HepG2 (cell line): ENCODE results near the gene TOP2A. TPM values are rescaled to one million over a fixed set of nuclear protein-coding genes. Genes with fewer than 3 reads are reported as not detected.

ENCODE experiments used
- ATAC-seq: fragments of 200-7000 bp; cut with Tn5 transposase; 3 replicates; pipeline ENCODE4 v1.9.1; 2020; ENCODE audit warnings: mild to moderate bottlenecking, moderate library complexity
- BruUV-seq: library from RNA; stranded (reverse); fragments of 400-500 nt; replicated peaks from 2 replicates; lab custom pipeline; 2021; lab: Mats Ljungman, UMichigan
- CTCF ChIA-PET: fragments of 300-600 bp; formaldehyde crosslinking; extraction: SDS; loops from one replicate; lab custom pipeline; 2021; ENCODE audit warnings: low total read pairs, inconsistent platforms, low intra/inter-chr PET ratio; lab: Yijun Ruan, JAX
- POLR2A ChIA-PET: fragments of 350-600 bp; sonication (Branson Sonifier 250); formaldehyde crosslinking; loops from one replicate; lab custom pipeline; 2020; ENCODE audit warnings: antibody characterized with exemption, inconsistent platforms; lab: Yijun Ruan, JAX
- DNase-seq: peaks from one replicate; pipeline ENCODE4 v3.0.0-alpha.2; 2015; ENCODE audit warnings: low spot score
- FAIRE-seq: peaks from 3 replicates; lab custom pipeline; 2011; peaks lifted over from hg19 to GRCh38; lab: Jason Lieb, UNC
- H2AFZ ChIP-seq: one replicate; pipeline ENCODE4 v1.6.1; 2011; ENCODE audit warnings: low read length, inconsistent platforms
- H3K27ac ChIP-seq: fragments of 300-600 bp; 3 replicates; pipeline ENCODE4 v1.8.0; 2011; ENCODE audit warnings: mixed run types, mild to moderate bottlenecking, mixed read lengths, low read length, inconsistent platforms; ENCODE audit not compliant: insufficient read depth; ENCODE audit errors: extremely low read length
- H3K27me3 ChIP-seq, 2 experiments: fragments of 200-600 bp in 1 of 2; 2 replicates in 1 of 2; 3 replicates in 1 of 2; pipeline versions ENCODE4 v1.6.0 to v1.8.0; 2011; ENCODE audit warnings: low read length in 2 of 2, mild to moderate bottlenecking in 2 of 2, moderate library complexity in 2 of 2, inconsistent platforms in 1 of 2; ENCODE audit not compliant: insufficient read depth in 2 of 2, control insufficient read depth in 1 of 2
- H3K36me3 ChIP-seq, 2 experiments: fragments of 200-600 bp in 1 of 2; replicated peaks in 1 of 2; 2 replicates in 1 of 2; 3 replicates in 1 of 2; pipeline versions ENCODE4 v1.5.1 to v1.8.0; 2011; ENCODE audit warnings: low read length in 2 of 2, inconsistent platforms in 1 of 2; ENCODE audit not compliant: insufficient read depth in 2 of 2, control insufficient read depth in 1 of 2
- H3K4me1 ChIP-seq: 2 replicates; pipeline ENCODE4 v1.5.1; 2012; ENCODE audit warnings: low read length, inconsistent platforms; ENCODE audit not compliant: insufficient read depth
- H3K4me2 ChIP-seq: 2 replicates; pipeline ENCODE4 v1.6.0; 2011; ENCODE audit warnings: low read depth, low read length, inconsistent platforms
- H3K4me3 ChIP-seq, 3 experiments: fragments of 200-600 bp in 1 of 3; sonication (generic), shearing (Covaris generic) in 1 of 3; replicated peaks in 1 of 3; 2 replicates each; pipeline ENCODE4 v1.5.1; 2011 to 2016; ENCODE audit warnings: low read length in 3 of 3, inconsistent platforms in 2 of 3, low read depth in 2 of 3, mild to moderate bottlenecking in 2 of 3, control low read depth in 1 of 3, mixed read lengths in 1 of 3; ENCODE audit not compliant: insufficient read depth in 1 of 3
- H3K79me2 ChIP-seq: one replicate; pipeline ENCODE4 v1.6.1; 2011; ENCODE audit warnings: low read length, inconsistent platforms; ENCODE audit not compliant: insufficient read depth
- H3K9ac ChIP-seq: 2 replicates; pipeline ENCODE4 v1.6.0; 2011; ENCODE audit warnings: mild to moderate bottlenecking, low read depth, low read length, inconsistent platforms; ENCODE audit not compliant: insufficient read depth
- H3K9me3 ChIP-seq: 2 replicates; pipeline ENCODE4 v1.5.1; 2012; ENCODE audit warnings: mild to moderate bottlenecking, low read length
- H4K20me1 ChIP-seq: 2 replicates; pipeline ENCODE4 v1.6.0; 2011; ENCODE audit warnings: inconsistent platforms, mild to moderate bottlenecking, low read length, moderate library complexity; ENCODE audit not compliant: insufficient read depth
- NR2F6 ChIP-seq, 2 experiments: IDR thresholded peaks; 2 replicates each; pipeline ENCODE4 v1.6.1; 2016; ENCODE audit warnings: antibody characterized with exemption in 1 of 2, mild to moderate bottlenecking in 1 of 2
- PRDM4 ChIP-seq: sonication (generic); formaldehyde crosslinking; IDR thresholded peaks from 2 replicates; pipeline ENCODE4 v1.9.0; 2021; ENCODE audit warnings: missing genetic modification reagents, borderline replicate concordance
- ZKSCAN1 ChIP-seq: fragments of 150-350 bp; IDR thresholded peaks from 2 replicates; pipeline ENCODE4 v1.6.1; 2014; ENCODE audit warnings: low read length
- ZNF761 ChIP-seq: sonication (generic); formaldehyde crosslinking; conservative IDR thresholded peaks from 2 replicates; pipeline ENCODE4 v1.4.0; 2020; ENCODE audit warnings: mild to moderate bottlenecking, missing genetic modification reagents
- ZNF83 ChIP-seq: sonication (generic); formaldehyde crosslinking; IDR thresholded peaks from 2 replicates; pipeline ENCODE4 v1.4.0; 2020; ENCODE audit warnings: missing genetic modification reagents, mild to moderate bottlenecking, borderline replicate concordance
- WGBS: methylation state at CpG from one replicate; pipeline ENCODE4 v1.1.6; 2017; ENCODE audit warnings: low lambda C conversion rate; 5-methylcytosine and 5-hydroxymethylcytosine counted together
- in situ Hi-C: cut with HindIII; loops from 2 replicates; pipeline ENCODE4 v1.10.0; 2017; ENCODE audit warnings: low pct_unique_long_range_greater_than_20kb; ENCODE audit not compliant: extremely low pct_ligation_motif_present
- intact Hi-C: fragments of 100-400 bp; cut with micrococcal nuclease; formaldehyde crosslinking; loops from one replicate; pipeline ENCODE4 v1.10.0; 2022; ENCODE audit not compliant: unreplicated experiment
- polyA plus RNA-seq, 8 experiments: library from polyadenylated mRNA; depleted of rRNA in 3 of 8; stranded (reverse) in 7 of 8; unstranded in 1 of 8; fragments of >200 nt; fragmentation: Illumina TruSeq in 4 of 8; extraction: Trizol in 4 of 8; gene quantifications; 2 replicates each; pipeline versions ENCODE4 v1.2.1 to v1.2.3, GENCODE V29; 2011 to 2016; ENCODE audit warnings: low read depth in 4 of 8, missing spikeins in 1 of 8, mixed read lengths in 1 of 8; ENCODE audit not compliant: insufficient read depth in 1 of 8
- total RNA-seq, 5 experiments: library from RNA; depleted of rRNA; stranded (reverse); fragments of >200 nt; fragmentation: Illumina TruSeq; extraction: Trizol; gene quantifications; 2 replicates each; pipeline ENCODE4 v1.2.3, GENCODE V29; 2016; ENCODE audit warnings: low read depth in 1 of 5

TOP2A gene
- total and polyA plus RNA-seq, 2 of the 13 experiments (the other 11 are each of a cell fraction or from before 2014, with no cell fraction given), result 108 to 327 TPM

GRCh38 chr17:40453881-40454612 lies 36.4 kb upstream of the TOP2A start:
- H3K9me3 ChIP-seq, result no peaks in the 10 kb centered on the region
- FAIRE-seq (no peak), DNase-seq (no peak)
- no peak overlapping the region for H3K9ac ChIP-seq
- H3K4me2 ChIP-seq, result no peak overlapping the region
- no TSS peak for BruUV-seq
- H3K4me1 ChIP-seq, result peaks cover 22% of the 10 kb centered on the region
- in situ Hi-C loops, result no loop called here
- WGBS, result 96% methylated on average over 19 of the region's 19 CpGs
- no peak overlapping the region for H3K27ac ChIP-seq
- peaks cover 0 to 12% of the 10 kb centered on the region in 2 experiments; a peak in 3 of 5 replicates for H3K36me3 ChIP-seq
- H2AFZ ChIP-seq, result no peak overlapping the region
- H4K20me1 ChIP-seq, result no peaks in the 10 kb centered on the region
- TF ChIP-seq ZNF761 (CRISPR knock-in tag) (no peak), PRDM4 (no peak), ZNF83 (no peak)
- TF ChIP-seq, all 625 proteins: peak for 0
- Histone ChIP-seq H3K4me3 (no peak overlapping the region), H3K27me3 (no peaks in the 10 kb centered on the region), H3K79me2 (no peaks in the 10 kb centered on the region)
- ATAC-seq, result no peak
- intact Hi-C loops, result no loop called here
- ChIA-PET CTCF (no interaction called here), POLR2A (no interaction called here)

DNA sequence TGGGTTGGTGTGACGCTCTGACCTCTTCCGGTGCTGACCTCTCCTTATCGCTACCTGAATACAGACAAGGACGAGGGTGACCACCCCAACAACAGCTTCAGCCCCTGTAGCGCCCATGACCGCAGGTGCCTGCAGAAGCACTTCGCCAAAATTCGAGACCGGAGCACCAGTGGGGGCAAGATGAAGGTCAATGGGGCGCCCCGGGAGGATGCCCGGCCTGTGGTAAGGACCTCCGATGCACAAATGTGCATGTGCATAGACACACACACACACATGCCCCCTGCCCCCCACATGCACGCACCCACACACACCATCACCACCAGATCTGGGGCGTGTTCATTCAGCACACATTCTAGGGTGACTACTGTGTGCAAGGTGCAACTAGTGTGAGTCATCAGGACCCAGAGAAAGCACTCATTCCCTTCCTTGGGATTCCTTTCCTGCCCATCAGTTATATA lies 35.3 kb upstream of the TOP2A start:
- Histone ChIP-seq H3K79me2 (no peaks in the 10 kb centered on the region), H3K9ac (no peak overlapping the region), H3K27ac (no peak overlapping the region), H4K20me1 (no peaks in the 10 kb centered on the region), H3K4me2 (no peak overlapping the region), H3K9me3 (no peaks in the 10 kb centered on the region), H3K4me1 (peaks cover 28% of the 10 kb centered on the region), H3K27me3 (no peaks in the 10 kb centered on the region), H2AFZ (no peak overlapping the region), H3K4me3 (no peak overlapping the region), H3K36me3 (peaks cover 0 to 12% of the 10 kb centered on the region in 2 experiments; a peak in 3 of 5 replicates)
- in situ Hi-C loops, result no loop called here
- intact Hi-C loops, result no loop called here
- no peak for FAIRE-seq
- BruUV-seq, result no TSS peak
- 0 out of 2 replicates have a peak, but pooled peaks have one; percentile 28 for TF ChIP-seq ZKSCAN1
- TF ChIP-seq NR2F6 (IDR thresholded peaks at IDR 0.05), result no peak
- no peak for TF ChIP-seq NR2F6 (CRISPR knock-in tag; IDR thresholded peaks at IDR 0.05)
- 93% methylated on average over 13 of the region's 15 CpGs for WGBS
- POLR2A ChIA-PET, result no interaction called here
- no peak for ATAC-seq
- CTCF ChIA-PET, result no interaction called here
- no peak for DNase-seq
